Measurements from ENCODE around the gene IL1RAPL1. TPM values are rescaled to one million over a fixed set of nuclear protein-coding genes. Genes with fewer than 3 reads are reported as not detected.

Gene IL1RAPL1
- total RNA-seq, 4 donors from 2014 or later = 0.16 to 0.46 TPM; not detected in 2

DNA sequence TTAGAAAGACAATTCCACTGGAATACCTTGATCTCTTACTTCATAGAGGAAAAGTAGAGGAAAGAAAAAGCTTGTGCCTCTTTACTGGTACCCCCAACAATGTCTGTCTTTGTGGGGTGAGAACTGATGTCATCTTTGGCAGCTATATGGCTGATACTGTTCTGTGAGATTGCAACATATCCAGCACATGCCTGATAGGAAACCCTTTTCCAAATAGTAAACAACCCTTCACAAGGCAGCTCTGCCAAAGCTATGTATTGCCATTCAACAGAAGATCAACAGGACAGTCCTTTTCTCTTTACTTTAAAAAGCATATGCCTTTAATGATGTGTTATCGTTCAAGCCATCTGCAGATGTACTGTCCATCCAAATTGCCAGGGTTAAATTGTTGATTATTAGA is 105.9 kb downstream of the IL1RAPL1 start:
- intact Hi-C loops (cut with DNase I; ENCODE audit: low total_unique reads) = no loop called here
- Histone ChIP-seq H3K27me3 (no peaks in the 10 kb centered on the region), H3K4me1 (no peaks in the 10 kb centered on the region), H3K27ac (no peak overlapping the region), H3K36me3 (no peaks in the 10 kb centered on the region), H3K4me3 (no peak overlapping the region), H3K9me3 (no peaks in the 10 kb centered on the region)
- ATAC-seq (no peak), DNase-seq (no peak)
- in situ Hi-C loops (cut with MboI; ENCODE audit: low sequenced_read_pairs in 4 of 4) = loop anchor here in 1 of 4 donors (25.0 kb wide), 1 partner anchor 94 kb away; no protein-coding TSS in a partner anchor
- no peak for TF ChIP-seq POLR2A (IDR thresholded peaks at IDR 0.05)
- TF ChIP-seq, protein P1, sequence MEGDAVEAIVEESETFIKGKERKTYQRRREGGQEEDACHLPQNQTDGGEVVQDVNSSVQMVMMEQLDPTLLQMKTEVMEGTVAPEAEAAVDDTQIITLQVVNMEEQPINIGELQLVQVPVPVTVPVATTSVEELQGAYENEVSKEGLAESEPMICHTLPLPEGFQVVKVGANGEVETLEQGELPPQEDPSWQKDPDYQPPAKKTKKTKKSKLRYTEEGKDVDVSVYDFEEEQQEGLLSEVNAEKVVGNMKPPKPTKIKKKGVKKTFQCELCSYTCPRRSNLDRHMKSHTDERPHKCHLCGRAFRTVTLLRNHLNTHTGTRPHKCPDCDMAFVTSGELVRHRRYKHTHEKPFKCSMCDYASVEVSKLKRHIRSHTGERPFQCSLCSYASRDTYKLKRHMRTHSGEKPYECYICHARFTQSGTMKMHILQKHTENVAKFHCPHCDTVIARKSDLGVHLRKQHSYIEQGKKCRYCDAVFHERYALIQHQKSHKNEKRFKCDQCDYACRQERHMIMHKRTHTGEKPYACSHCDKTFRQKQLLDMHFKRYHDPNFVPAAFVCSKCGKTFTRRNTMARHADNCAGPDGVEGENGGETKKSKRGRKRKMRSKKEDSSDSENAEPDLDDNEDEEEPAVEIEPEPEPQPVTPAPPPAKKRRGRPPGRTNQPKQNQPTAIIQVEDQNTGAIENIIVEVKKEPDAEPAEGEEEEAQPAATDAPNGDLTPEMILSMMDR (IDR thresholded peaks at IDR 0.05 in 4 of 5, conservative IDR thresholded peaks at IDR 0.05 in 1 of 5) = no peak

GRCh38 chrX:28697732-28698131 is 110.5 kb downstream of the IL1RAPL1 start:
- no peak overlapping the region for H3K4me3 ChIP-seq
- H3K9me3 ChIP-seq = no peaks in the 10 kb centered on the region
- H3K27me3 ChIP-seq = no peaks in the 10 kb centered on the region
- no peak for ATAC-seq
- H3K4me1 ChIP-seq = no peaks in the 10 kb centered on the region
- in situ Hi-C loops (cut with MboI; ENCODE audit: low sequenced_read_pairs in 4 of 4) (loop anchor here in 1 of 4 donors (25.0 kb wide), 1 partner anchor 90 kb away; no protein-coding TSS in a partner anchor), intact Hi-C loops (cut with DNase I; ENCODE audit: low total_unique reads) (no loop called here)
- no peaks in the 10 kb centered on the region for H3K36me3 ChIP-seq
- TF ChIP-seq, protein P1 (IDR thresholded peaks at IDR 0.05 in 4 of 5, conservative IDR thresholded peaks at IDR 0.05 in 1 of 5) = no peak
- TF ChIP-seq POLR2A (IDR thresholded peaks at IDR 0.05) = no peak
- no peak overlapping the region for H3K27ac ChIP-seq
- DNase-seq = no peak

DNA sequence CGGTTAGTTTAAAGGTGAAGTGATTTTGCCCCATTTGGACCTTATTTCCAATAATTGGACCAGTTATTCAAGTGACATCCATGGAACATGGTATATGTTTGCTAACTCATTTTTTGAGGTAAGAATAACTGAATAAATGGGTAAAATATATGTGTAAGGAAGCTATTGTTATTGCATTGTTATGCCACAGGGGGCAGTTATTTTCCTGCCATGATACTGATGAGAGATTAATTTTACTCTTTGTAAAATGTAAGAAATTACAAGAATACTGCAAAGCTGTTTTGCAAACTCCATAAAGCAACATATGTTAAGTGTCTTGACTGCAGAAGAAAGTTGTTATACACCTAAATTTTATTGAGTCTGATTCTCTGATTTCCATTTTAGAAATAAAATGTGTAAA is 114.0 kb downstream of the IL1RAPL1 start:
- Histone ChIP-seq H3K36me3 (no peaks in the 10 kb centered on the region), H3K27me3 (no peaks in the 10 kb centered on the region), H3K4me1 (no peaks in the 10 kb centered on the region), H3K27ac (no peak overlapping the region), H3K4me3 (no peak overlapping the region), H3K9me3 (no peaks in the 10 kb centered on the region)
- TF ChIP-seq, protein P1 (IDR thresholded peaks at IDR 0.05 in 4 of 5, conservative IDR thresholded peaks at IDR 0.05 in 1 of 5) = no peak
- no peak for TF ChIP-seq POLR2A (IDR thresholded peaks at IDR 0.05)
- intact Hi-C loops (cut with DNase I; ENCODE audit: low total_unique reads) (no loop called here), in situ Hi-C loops (cut with MboI; ENCODE audit: low sequenced_read_pairs in 4 of 4) (no loop called here)
- ATAC-seq (no peak), DNase-seq (no peak)

DNA sequence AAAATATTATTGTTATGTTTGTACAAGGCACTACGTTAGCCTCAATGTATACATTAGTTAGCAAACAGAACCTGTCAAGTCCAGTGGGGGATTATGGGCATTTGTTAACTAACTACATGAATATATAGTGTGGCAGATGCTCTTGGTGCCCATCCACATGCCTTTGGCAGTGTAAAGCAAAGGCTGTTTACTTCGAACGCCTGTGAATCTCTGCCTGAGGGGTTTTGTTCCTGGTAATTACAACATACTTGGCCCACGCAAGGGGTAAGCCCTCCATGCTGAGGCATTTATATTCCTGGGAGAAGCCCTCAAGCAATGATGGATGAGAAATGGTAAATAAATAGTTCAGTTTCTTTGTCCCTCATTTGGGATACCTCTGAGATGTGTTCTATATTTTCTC is 119.7 kb downstream of the IL1RAPL1 start:
- H3K4me1 ChIP-seq = no peaks in the 10 kb centered on the region
- TF ChIP-seq, protein P1 (IDR thresholded peaks at IDR 0.05 in 4 of 5, conservative IDR thresholded peaks at IDR 0.05 in 1 of 5) = no peak
- no peak for TF ChIP-seq POLR2A (IDR thresholded peaks at IDR 0.05)
- ATAC-seq = no peak
- no peaks in the 10 kb centered on the region for H3K27me3 ChIP-seq
- H3K27ac ChIP-seq = no peak overlapping the region
- H3K4me3 ChIP-seq = no peak overlapping the region
- in situ Hi-C loops (cut with MboI; ENCODE audit: low sequenced_read_pairs in 4 of 4) (no loop called here), intact Hi-C loops (cut with DNase I; ENCODE audit: low total_unique reads) (no loop called here)
- H3K36me3 ChIP-seq = no peaks in the 10 kb centered on the region
- no peak for DNase-seq
- no peaks in the 10 kb centered on the region for H3K9me3 ChIP-seq

- H3K9me3 ChIP-seq = no peaks in the 10 kb centered on the region
- no peak overlapping the region for H3K27ac ChIP-seq
- DNase-seq (no peak), ATAC-seq (no peak)
- no peaks in the 10 kb centered on the region for H3K36me3 ChIP-seq
- TF ChIP-seq POLR2A (IDR thresholded peaks at IDR 0.05) = no peak
- in situ Hi-C loops (cut with MboI; ENCODE audit: low sequenced_read_pairs in 4 of 4) (no loop called here), intact Hi-C loops (cut with DNase I; ENCODE audit: low total_unique reads) (no loop called here)
- no peaks in the 10 kb centered on the region for H3K27me3 ChIP-seq
- H3K4me1 ChIP-seq = no peaks in the 10 kb centered on the region
- H3K4me3 ChIP-seq = no peak overlapping the region
Observed at GRCh38 chrX:28709421-28709820, 122.2 kb downstream of the IL1RAPL1 start.

Measured in gastrocnemius medialis (tissue), 4 donors.